ENCODE results near the gene BANP.
A peak's percentile ranks its signal among the peaks of the same experiment; 100 is the strongest.

The BANP gene

GRCh38 chr16:87973717-87974116, 22.5 kb downstream of the BANP start:
- peaks cover 1% of the 10 kb centered on the region for H3K79me2 ChIP-seq (ENCODE audit: control insufficient read depth, insufficient read depth, low read length, poor library complexity)
- H2AK5ac ChIP-seq (ENCODE audit: low read length), result no peak overlapping the region
- H3K14ac ChIP-seq (ENCODE audit: low read length), result no peak overlapping the region
- H3K4ac ChIP-seq (ENCODE audit: low read depth, low read length), result no peak overlapping the region
- H3K27me3 ChIP-seq (ENCODE audit: insufficient read depth, low read length), result no peaks in the 10 kb centered on the region
- H3K4me1 ChIP-seq (ENCODE audit: control insufficient read depth in 1 of 2, insufficient read depth in 2 of 2, low read length in 2 of 2), result peaks cover 0 to 1% of the 10 kb centered on the region in 2 experiments
- no peak overlapping the region for H2BK120ac ChIP-seq (ENCODE audit: insufficient read depth, low read length, poor library complexity)
- no peak overlapping the region for H3K18ac ChIP-seq (ENCODE audit: low read length)
- H2BK5ac ChIP-seq (ENCODE audit: low read depth, low read length, poor library complexity), result no peak overlapping the region
- no peak overlapping the region for H4K12ac ChIP-seq (ENCODE audit: low read depth, low read length)
- no peak overlapping the region for H3K4me3 ChIP-seq (ENCODE audit: low read depth, low read length)
- WGBS (ENCODE audit: extremely low coverage, insufficient coverage, insufficient read length), result no CpG with 5 or more reads among the region's 3 CpGs
- H3K79me1 ChIP-seq (ENCODE audit: low read length), result no peaks in the 10 kb centered on the region
- H2BK12ac ChIP-seq (ENCODE audit: low read length), result no peak overlapping the region
- H4K8ac ChIP-seq (ENCODE audit: low read depth, low read length), result no peak overlapping the region
- H2AFZ ChIP-seq (ENCODE audit: insufficient read depth, low read length, poor library complexity), result no peak overlapping the region
- H3K36me3 ChIP-seq (ENCODE audit: control insufficient read depth in 1 of 2, insufficient read depth in 2 of 2, low read length in 2 of 2), result peaks cover 10 to 14% of the 10 kb centered on the region in 2 experiments
- no peak for DNase-seq
- no peak overlapping the region for H3K4me2 ChIP-seq (ENCODE audit: low read length)
- H4K91ac ChIP-seq (ENCODE audit: low read depth, low read length), result no peak overlapping the region
- H3K23ac ChIP-seq (ENCODE audit: low read length), result no peak overlapping the region
- peaks cover 4% of the 10 kb centered on the region for H3K9me3 ChIP-seq (ENCODE audit: insufficient read depth, low read depth, low read length)
- H3K9ac ChIP-seq (ENCODE audit: low read length), result no peak overlapping the region
- H3K27ac ChIP-seq (ENCODE audit: low read depth, low read length), result no peak overlapping the region

DNA sequence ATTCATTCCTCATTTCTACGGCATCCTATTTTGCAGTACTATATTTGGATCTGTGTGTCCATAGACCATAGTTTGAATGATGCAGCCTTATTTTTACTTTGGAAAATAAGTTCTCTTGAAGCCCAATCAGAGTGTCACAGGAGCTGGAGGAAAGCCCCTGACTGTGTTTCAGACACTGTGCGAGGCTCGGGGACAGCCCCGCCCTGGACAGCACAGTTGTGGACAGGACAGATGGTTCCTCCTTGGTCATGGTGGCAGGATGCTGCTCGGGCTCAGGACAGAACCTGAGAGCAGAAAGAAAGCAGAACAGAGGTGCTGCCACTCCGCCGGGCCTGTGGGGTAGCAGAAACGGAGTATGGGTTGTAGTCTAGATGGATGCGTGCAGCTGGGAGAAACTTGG, 22.9 kb downstream of the BANP start:
- Histone ChIP-seq H2BK12ac (ENCODE audit: low read length) (no peak overlapping the region), H3K23ac (ENCODE audit: low read length) (no peak overlapping the region), H3K79me1 (ENCODE audit: low read length) (no peaks in the 10 kb centered on the region), H3K4me1 (ENCODE audit: control insufficient read depth in 1 of 2, insufficient read depth in 2 of 2, low read length in 2 of 2) (peaks cover 0 to 1% of the 10 kb centered on the region in 2 experiments), H3K9ac (ENCODE audit: low read length) (no peak overlapping the region), H3K79me2 (ENCODE audit: control insufficient read depth, insufficient read depth, low read length, poor library complexity) (peaks cover 1% of the 10 kb centered on the region), H3K36me3 (ENCODE audit: control insufficient read depth in 1 of 2, insufficient read depth in 2 of 2, low read length in 2 of 2) (peaks cover 12 to 15% of the 10 kb centered on the region in 2 experiments), H4K91ac (ENCODE audit: low read depth, low read length) (no peak overlapping the region), H3K4ac (ENCODE audit: low read depth, low read length) (no peak overlapping the region), H3K4me2 (ENCODE audit: low read length) (no peak overlapping the region), H3K27ac (ENCODE audit: low read depth, low read length) (no peak overlapping the region), H2AFZ (ENCODE audit: insufficient read depth, low read length, poor library complexity) (no peak overlapping the region), H3K14ac (ENCODE audit: low read length) (no peak overlapping the region), H2AK5ac (ENCODE audit: low read length) (no peak overlapping the region), H3K27me3 (ENCODE audit: insufficient read depth, low read length) (no peaks in the 10 kb centered on the region), H3K4me3 (ENCODE audit: low read depth, low read length) (peak overlapping the region; percentile 6), H3K18ac (ENCODE audit: low read length) (no peak overlapping the region), H4K12ac (ENCODE audit: low read depth, low read length) (no peak overlapping the region), H2BK120ac (ENCODE audit: insufficient read depth, low read length, poor library complexity) (no peak overlapping the region), H4K8ac (ENCODE audit: low read depth, low read length) (no peak overlapping the region), H3K9me3 (ENCODE audit: insufficient read depth, low read depth, low read length) (peaks cover 4% of the 10 kb centered on the region), H2BK5ac (ENCODE audit: low read depth, low read length, poor library complexity) (no peak overlapping the region)
- no peak for DNase-seq
- WGBS (ENCODE audit: extremely low coverage, insufficient coverage, insufficient read length), result no CpG with 5 or more reads among the region's 9 CpGs

GRCh38 chr16:87976665-87977064, 25.4 kb downstream of the BANP start:
- H3K4ac ChIP-seq (ENCODE audit: low read depth, low read length), result no peak overlapping the region
- no peak overlapping the region for H3K18ac ChIP-seq (ENCODE audit: low read length)
- WGBS (ENCODE audit: extremely low coverage, insufficient coverage, insufficient read length), result no CpG with 5 or more reads among the region's 3 CpGs

GRCh38 chr16:87978127-87978526, 26.9 kb downstream of the BANP start:
- Histone ChIP-seq H3K4me1 (ENCODE audit: control insufficient read depth in 1 of 2, insufficient read depth in 2 of 2, low read length in 2 of 2) (peaks cover 0 to 6% of the 10 kb centered on the region in 2 experiments), H3K9me3 (ENCODE audit: insufficient read depth, low read depth, low read length) (peaks cover 3% of the 10 kb centered on the region), H4K8ac (ENCODE audit: low read depth, low read length) (no peak overlapping the region), H2BK12ac (ENCODE audit: low read length) (no peak overlapping the region), H3K4ac (ENCODE audit: low read depth, low read length) (no peak overlapping the region), H4K12ac (ENCODE audit: low read depth, low read length) (no peak overlapping the region), H3K18ac (ENCODE audit: low read length) (no peak overlapping the region), H3K27me3 (ENCODE audit: insufficient read depth, low read length) (no peaks in the 10 kb centered on the region), H3K4me3 (ENCODE audit: low read depth, low read length) (no peak overlapping the region), H3K79me2 (ENCODE audit: control insufficient read depth, insufficient read depth, low read length, poor library complexity) (no peaks in the 10 kb centered on the region), H3K9ac (ENCODE audit: low read length) (no peak overlapping the region), H3K4me2 (ENCODE audit: low read length) (no peak overlapping the region), H4K91ac (ENCODE audit: low read depth, low read length) (no peak overlapping the region), H3K23ac (ENCODE audit: low read length) (no peak overlapping the region), H2AFZ (ENCODE audit: insufficient read depth, low read length, poor library complexity) (no peak overlapping the region), H2BK5ac (ENCODE audit: low read depth, low read length, poor library complexity) (no peak overlapping the region), H2AK5ac (ENCODE audit: low read length) (no peak overlapping the region), H2BK120ac (ENCODE audit: insufficient read depth, low read length, poor library complexity) (no peak overlapping the region), H3K14ac (ENCODE audit: low read length) (no peak overlapping the region), H3K36me3 (ENCODE audit: control insufficient read depth in 1 of 2, insufficient read depth in 2 of 2, low read length in 2 of 2) (peaks cover 12 to 23% of the 10 kb centered on the region in 2 experiments), H3K27ac (ENCODE audit: low read depth, low read length) (no peak overlapping the region), H3K79me1 (ENCODE audit: low read length) (no peaks in the 10 kb centered on the region)
- no peak for DNase-seq
- WGBS (ENCODE audit: extremely low coverage, insufficient coverage, insufficient read length), result no CpG with 5 or more reads among the region's 5 CpGs

More at GRCh38 chr16:87976665-87977064, 25.4 kb downstream of the BANP start:
- H3K4me3 ChIP-seq (ENCODE audit: low read depth, low read length), result no peak overlapping the region
- H4K8ac ChIP-seq (ENCODE audit: low read depth, low read length), result no peak overlapping the region
- DNase-seq, result no peak
- H3K27me3 ChIP-seq (ENCODE audit: insufficient read depth, low read length), result no peaks in the 10 kb centered on the region
- no peak overlapping the region for H2AFZ ChIP-seq (ENCODE audit: insufficient read depth, low read length, poor library complexity)
- H2AK5ac ChIP-seq (ENCODE audit: low read length), result no peak overlapping the region
- H3K79me1 ChIP-seq (ENCODE audit: low read length), result no peaks in the 10 kb centered on the region
- peaks cover 11 to 22% of the 10 kb centered on the region in 2 experiments for H3K36me3 ChIP-seq (ENCODE audit: control insufficient read depth in 1 of 2, insufficient read depth in 2 of 2, low read length in 2 of 2)
- peaks cover 0 to 1% of the 10 kb centered on the region in 2 experiments for H3K4me1 ChIP-seq (ENCODE audit: control insufficient read depth in 1 of 2, insufficient read depth in 2 of 2, low read length in 2 of 2)
- H3K23ac ChIP-seq (ENCODE audit: low read length), result no peak overlapping the region
- H2BK5ac ChIP-seq (ENCODE audit: low read depth, low read length, poor library complexity), result no peak overlapping the region
- H3K14ac ChIP-seq (ENCODE audit: low read length), result no peak overlapping the region
- no peak overlapping the region for H2BK120ac ChIP-seq (ENCODE audit: insufficient read depth, low read length, poor library complexity)
- no peak overlapping the region for H2BK12ac ChIP-seq (ENCODE audit: low read length)
- no peak overlapping the region for H3K27ac ChIP-seq (ENCODE audit: low read depth, low read length)
- H4K91ac ChIP-seq (ENCODE audit: low read depth, low read length), result no peak overlapping the region
- no peak overlapping the region for H3K4me2 ChIP-seq (ENCODE audit: low read length)
- no peak overlapping the region for H3K9ac ChIP-seq (ENCODE audit: low read length)
- peaks cover under 1% of the 10 kb centered on the region for H3K79me2 ChIP-seq (ENCODE audit: control insufficient read depth, insufficient read depth, low read length, poor library complexity)
- no peak overlapping the region for H4K12ac ChIP-seq (ENCODE audit: low read depth, low read length)
- H3K9me3 ChIP-seq (ENCODE audit: insufficient read depth, low read depth, low read length), result peaks cover 5% of the 10 kb centered on the region

Data from trophoblast cell (in vitro differentiated cells and primary cell).